ENCODE data around the gene CCDC186.

CCDC186 gene

GRCh38 chr10:114173921-114174694 lies at the start of gene CCDC186:
TSS of gene CCDC186 (minus strand) at chr10:114174203. CDS start at chr10:114163268, 10,935 bp downstream.
- in situ Hi-C loops (cut with MboI; ENCODE audit: low sequenced_read_pairs), result no loop called here

- in situ Hi-C loops (cut with MboI; ENCODE audit: low sequenced_read_pairs), result no loop called here
Measured at GRCh38 chr10:114223066-114223465, 49.1 kb upstream of the CCDC186 start.

GRCh38 chr10:114221235-114221634 lies 47.2 kb upstream of the CCDC186 start:
- in situ Hi-C loops (cut with MboI; ENCODE audit: low sequenced_read_pairs), result no loop called here

GRCh38 chr10:114220281-114220680 lies 46.3 kb upstream of the CCDC186 start:
- in situ Hi-C loops (cut with MboI; ENCODE audit: low sequenced_read_pairs), result no loop called here

GRCh38 chr10:114215033-114215432 lies 41.0 kb upstream of the CCDC186 start:
- in situ Hi-C loops (cut with MboI; ENCODE audit: low sequenced_read_pairs), result no loop called here

- in situ Hi-C loops (cut with MboI; ENCODE audit: low sequenced_read_pairs), result no loop called here
Measured at GRCh38 chr10:114212153-114212552, 38.1 kb upstream of the CCDC186 start.

GRCh38 chr10:114208351-114208750 lies 34.3 kb upstream of the CCDC186 start:
- in situ Hi-C loops (cut with MboI; ENCODE audit: low sequenced_read_pairs), result no loop called here

- in situ Hi-C loops (cut with MboI; ENCODE audit: low sequenced_read_pairs), result no loop called here
Measured at GRCh38 chr10:114207349-114207748, 33.3 kb upstream of the CCDC186 start.

GRCh38 chr10:114206902-114207301 lies 32.9 kb upstream of the CCDC186 start:
- in situ Hi-C loops (cut with MboI; ENCODE audit: low sequenced_read_pairs), result no loop called here

GRCh38 chr10:114202812-114203211 lies 28.8 kb upstream of the CCDC186 start:
- in situ Hi-C loops (cut with MboI; ENCODE audit: low sequenced_read_pairs), result no loop called here

GRCh38 chr10:114199239-114199638 lies 25.2 kb upstream of the CCDC186 start:
- in situ Hi-C loops (cut with MboI; ENCODE audit: low sequenced_read_pairs), result no loop called here

- in situ Hi-C loops (cut with MboI; ENCODE audit: low sequenced_read_pairs), result no loop called here
Measured at GRCh38 chr10:114195079-114195478, 21.1 kb upstream of the CCDC186 start.

GRCh38 chr10:114189700-114190099 lies 15.7 kb upstream of the CCDC186 start:
- in situ Hi-C loops (cut with MboI; ENCODE audit: low sequenced_read_pairs), result no loop called here

GRCh38 chr10:114188900-114189299 lies 14.9 kb upstream of the CCDC186 start:
- in situ Hi-C loops (cut with MboI; ENCODE audit: low sequenced_read_pairs), result no loop called here

GRCh38 chr10:114188001-114188400 lies 14.0 kb upstream of the CCDC186 start:
- in situ Hi-C loops (cut with MboI; ENCODE audit: low sequenced_read_pairs), result no loop called here

GRCh38 chr10:114184276-114184675 lies 10.3 kb upstream of the CCDC186 start:
- in situ Hi-C loops (cut with MboI; ENCODE audit: low sequenced_read_pairs), result no loop called here

GRCh38 chr10:114183563-114183962 lies 9.6 kb upstream of the CCDC186 start:
- in situ Hi-C loops (cut with MboI; ENCODE audit: low sequenced_read_pairs), result no loop called here

GRCh38 chr10:114181971-114182370 lies 8.0 kb upstream of the CCDC186 start:
- in situ Hi-C loops (cut with MboI; ENCODE audit: low sequenced_read_pairs), result no loop called here

GRCh38 chr10:114180937-114181336 lies 6.9 kb upstream of the CCDC186 start:
- in situ Hi-C loops (cut with MboI; ENCODE audit: low sequenced_read_pairs), result no loop called here

GRCh38 chr10:114179747-114180146 lies 5.7 kb upstream of the CCDC186 start:
- in situ Hi-C loops (cut with MboI; ENCODE audit: low sequenced_read_pairs), result no loop called here

- in situ Hi-C loops (cut with MboI; ENCODE audit: low sequenced_read_pairs), result no loop called here
Measured at GRCh38 chr10:114179148-114179547, 5.1 kb upstream of the CCDC186 start, which contains the start of gene TDRD1. TSS of gene TDRD1 (plus strand) at chr10:114179353. CDS start at chr10:114187832, 8,479 bp downstream.

GRCh38 chr10:114176511-114176910 lies 2.5 kb upstream of the CCDC186 start:
- in situ Hi-C loops (cut with MboI; ENCODE audit: low sequenced_read_pairs), result no loop called here

GRCh38 chr10:114175667-114176066 lies 1.7 kb upstream of the CCDC186 start:
- in situ Hi-C loops (cut with MboI; ENCODE audit: low sequenced_read_pairs), result no loop called here

Data from HL-60/S4 treated with retinoic acid at 250 ng/mL for 4 days and 3 days (cell line).